Adipose tissue (tissue), 3 donors: ENCODE measurements around the gene ZNHIT2. TPM values are rescaled to one million over a fixed set of nuclear protein-coding genes. Genes with fewer than 3 reads are reported as not detected.
"Not testable (repeated sequence)": the region's sequence is repeated elsewhere in the genome, so short reads cannot be mapped to it uniquely, and the experiment has no call there.

Source experiments
- H3K27ac ChIP-seq: one replicate; pipeline ENCODE4 v1.5.1; 2013; ENCODE audit warnings: low read depth, low read length
- WGBS, 3 donors: extraction: QIAGEN DNeasy Blood & Tissue Kit; methylation state at CpG; one replicate each; pipeline ENCODE4 v1.1.7; 2013; 5-methylcytosine and 5-hydroxymethylcytosine counted together
- polyA plus RNA-seq, 3 donors: library from polyadenylated mRNA; stranded (reverse); fragments of 200-250 nt; gene quantifications; one replicate each; pipeline ENCODE4 v1.2.3, GENCODE V29; 2013
- donor health status: healthy with polysubstance abuse.
- donor health status: Bipolar disorder and iron deficiency.
- donor health status: healthy.

The ZNHIT2 gene
- polyA plus RNA-seq, 3 donors = 5.1 to 15.1 (median 12.3) TPM

GRCh38 chr11:65124480-65125196 lies 7.1 kb upstream of the ZNHIT2 start:
- 86 to 90% (median 89%) methylated on average over 5 of the region's 5 CpGs for WGBS, 3 donors
- no peak overlapping the region for H3K27ac ChIP-seq

- 0% methylated on average over 64 of the region's 64 CpGs for WGBS, 3 donors
- peak within 1 kb of the TSS; percentile 70 for H3K27ac ChIP-seq
These were observed 4.6 kb upstream of the ZNHIT2 start, which contains the start of the genes FAU and MRPL49 for GRCh38 chr11:65121865-65122696. Gene FAU (minus strand): TSS chr11:65122134. CDS start chr11:65121813, 321 bp downstream. Gene MRPL49 (plus strand): TSS chr11:65122321. CDS start chr11:65122347, 26 bp downstream.

GRCh38 chr11:65121447-65121864 lies 4.0 kb upstream of the ZNHIT2 start:
- WGBS, 3 donors = 0 to 1% (median 1%) methylated on average over 22 of the region's 22 CpGs

GRCh38 chr11:65120831-65121230 lies 3.3 kb upstream of the ZNHIT2 start:
- no peak overlapping the region for H3K27ac ChIP-seq
- 69 to 92% (median 81%) methylated on average over 3 of the region's 3 CpGs for WGBS, 3 donors

More at GRCh38 chr11:65121447-65121864, 4.0 kb upstream of the ZNHIT2 start:
- H3K27ac ChIP-seq = peak overlapping the region; percentile 68

DNA sequence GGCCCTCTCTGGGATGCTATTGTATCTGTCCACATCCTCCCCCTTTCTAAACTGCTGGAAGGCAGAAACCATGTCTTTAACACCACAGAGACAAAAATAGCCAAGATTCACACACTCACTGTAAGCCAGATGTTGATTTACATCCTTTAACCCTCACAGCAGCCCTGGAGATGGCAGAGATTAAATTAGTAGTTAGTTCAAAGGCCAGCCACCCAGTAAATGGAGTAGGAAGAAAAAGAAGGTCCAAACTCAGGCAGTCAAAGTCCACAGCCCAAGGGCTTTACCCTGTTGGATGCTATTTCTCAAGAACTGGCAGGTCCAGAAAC lies 2.1 kb upstream of the ZNHIT2 start:
- no peak overlapping the region for H3K27ac ChIP-seq

- H3K27ac ChIP-seq = not testable (repeated sequence)
- WGBS, 3 donors = 90 to 91% (median 90%) methylated on average over 18 of the region's 18 CpGs
These were observed 1.6 kb upstream of the ZNHIT2 start for GRCh38 chr11:65118891-65119669.

GRCh38 chr11:65118097-65118837 lies 766 bp upstream of the ZNHIT2 start:
- H3K27ac ChIP-seq = no peak overlapping the region
- WGBS, 3 donors = 82 to 87% (median 83%) methylated on average over 18 of the region's 18 CpGs

GRCh38 chr11:65116370-65117205 lies 913 bp downstream of the ZNHIT2 start:
- 20 to 24% (median 20%) methylated on average over 47 to 68 of the region's 68 CpGs for WGBS, 3 donors
- no peak overlapping the region for H3K27ac ChIP-seq

- no peak overlapping the region for H3K27ac ChIP-seq
- 88 to 94% (median 91%) methylated on average over 21 of the region's 21 CpGs for WGBS, 3 donors
These were observed 2.0 kb downstream of the ZNHIT2 start for GRCh38 chr11:65115361-65116082.

GRCh38 chr11:65114538-65115171 lies 2.8 kb downstream of the ZNHIT2 start:
- WGBS, 3 donors = 88 to 91% (median 91%) methylated on average over 11 of the region's 11 CpGs
- H3K27ac ChIP-seq = no peak overlapping the region

- no peak overlapping the region for H3K27ac ChIP-seq
- 29 to 72% (median 64%) methylated on average over 6 of the region's 6 CpGs for WGBS, 3 donors
These were observed 3.7 kb downstream of the ZNHIT2 start for GRCh38 chr11:65113839-65114238.

GRCh38 chr11:65113361-65113756 lies 4.1 kb downstream of the ZNHIT2 start:
- WGBS, 3 donors = 11 to 22% (median 15%) methylated on average over 14 of the region's 14 CpGs

GRCh38 chr11:65112546-65113360 lies 4.7 kb downstream of the ZNHIT2 start:
- WGBS, 3 donors = 1 to 3% (median 2%) methylated on average over 47 to 57 of the region's 57 CpGs
- no peak overlapping the region for H3K27ac ChIP-seq

More at GRCh38 chr11:65113361-65113756, 4.1 kb downstream of the ZNHIT2 start:
- no peak overlapping the region for H3K27ac ChIP-seq

DNA sequence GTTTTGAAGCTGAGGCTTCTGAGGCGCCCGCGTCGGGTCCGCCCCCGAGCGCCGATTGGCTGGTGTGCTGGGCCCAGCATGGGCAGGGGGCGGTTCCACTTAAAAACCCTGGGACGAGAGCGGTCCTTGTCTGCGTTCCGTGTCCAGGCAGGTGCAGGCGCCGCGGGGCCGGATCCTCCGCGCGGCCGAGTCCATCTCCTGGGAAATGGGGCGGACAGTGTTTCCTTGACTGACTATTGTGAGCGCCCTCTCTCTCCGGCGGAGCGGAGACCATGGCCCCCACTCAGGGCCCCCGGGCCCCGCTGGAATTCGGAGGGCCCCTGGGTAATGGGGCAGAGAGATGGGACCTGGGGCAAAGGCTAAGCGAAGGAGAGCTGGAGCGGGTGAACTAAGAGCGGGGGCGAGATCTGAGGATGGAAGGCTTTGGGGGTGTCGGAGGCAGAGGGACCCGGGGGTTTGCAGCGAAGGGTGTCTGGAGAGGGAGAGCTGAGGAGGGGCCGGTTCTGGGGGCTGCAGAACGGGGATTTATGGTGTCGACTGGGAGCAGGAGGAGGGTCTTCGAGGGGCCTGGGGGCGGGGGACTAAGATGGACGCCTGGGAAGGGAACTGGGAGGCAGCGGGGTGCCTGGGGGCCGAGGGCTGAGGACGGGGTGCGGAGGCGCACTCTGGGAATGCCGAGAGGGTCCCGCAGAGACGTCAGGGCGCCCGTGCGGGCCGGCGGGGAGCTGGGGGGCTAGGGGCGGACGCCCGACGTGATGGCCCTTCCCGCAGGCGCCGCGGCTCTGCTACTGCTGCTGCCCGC lies 5.6 kb downstream of the ZNHIT2 start, which contains the start of gene TM7SF2:
Gene TM7SF2 (plus strand): TSS at position 129 of the 802 bp plus-strand sequence. CDS start 144 bp downstream, at position 273.
- H3K27ac ChIP-seq = no peak within 1 kb of the TSS
- 0 to 1% (median 1%) methylated on average over 43 to 64 of the region's 64 CpGs for WGBS, 3 donors
